Uterus (tissue), 2 donors: ENCODE measurements around the gene TRIM8.

Experiments used
- POLR2A ChIP-seq, 2 donors: fragments of 450-650 bp; IDR thresholded peaks; one replicate each; pipeline ENCODE4 v1.6.1; 2016; ENCODE audit warnings: antibody characterized with exemption in 2 of 2, mild to moderate bottlenecking in 1 of 2, moderate library complexity in 1 of 2
- TF ChIP-seq, protein P1 (sequence below), 4 experiments: fragments of 200-600 bp in 2 of 4; fragments of 450-650 bp in 2 of 4; sonication (generic) in 2 of 4; IDR thresholded peaks; one replicate each; pipeline ENCODE4 v1.5.1; 2016 to 2019; ENCODE audit warnings: antibody characterized with exemption in 4 of 4, mild to moderate bottlenecking in 2 of 4, moderate library complexity in 1 of 4

DNA sequence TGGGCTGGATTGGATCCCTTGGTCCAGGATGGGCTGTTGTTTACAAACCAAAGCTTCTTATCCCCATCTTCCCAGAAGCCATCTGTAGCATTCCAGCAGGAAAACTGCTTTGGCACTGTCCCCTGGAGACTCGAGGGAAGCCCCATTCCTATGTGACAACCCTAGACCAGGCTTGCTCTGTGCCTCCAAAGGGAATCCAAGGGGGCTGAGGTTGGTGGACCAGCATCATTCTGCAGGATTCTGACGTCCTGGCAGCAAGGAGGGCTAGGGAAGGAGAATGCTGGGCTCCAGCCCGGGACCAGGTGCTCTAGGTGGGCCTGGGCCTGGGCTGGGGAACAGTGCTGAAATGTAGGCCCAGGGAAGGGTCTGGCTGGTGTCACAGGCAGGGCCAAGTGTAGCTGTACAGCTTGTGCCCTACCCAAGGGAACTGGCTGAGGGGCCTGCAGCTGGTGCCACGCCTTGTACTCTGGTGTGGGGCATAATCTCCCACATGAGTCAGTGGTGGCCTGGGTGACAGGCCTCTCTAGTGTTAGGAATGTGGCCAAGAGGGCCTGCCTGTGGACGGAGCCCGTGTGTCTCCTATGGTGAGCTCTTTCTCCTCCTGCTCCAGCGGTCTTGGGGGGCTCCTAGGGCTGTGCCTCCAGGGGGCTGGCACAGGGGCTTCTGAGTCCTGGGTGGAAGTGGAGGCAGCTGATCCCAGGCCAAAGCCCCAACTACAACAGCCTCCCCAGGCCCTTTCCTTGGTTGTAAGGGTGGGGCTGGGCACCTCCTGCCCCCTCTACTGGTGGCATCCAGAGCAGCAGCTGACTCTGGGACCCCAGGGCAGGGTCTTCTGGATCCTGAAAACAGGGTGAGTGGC, 25.2 kb downstream of the TRIM8 start:
- TF ChIP-seq, protein P1, sequence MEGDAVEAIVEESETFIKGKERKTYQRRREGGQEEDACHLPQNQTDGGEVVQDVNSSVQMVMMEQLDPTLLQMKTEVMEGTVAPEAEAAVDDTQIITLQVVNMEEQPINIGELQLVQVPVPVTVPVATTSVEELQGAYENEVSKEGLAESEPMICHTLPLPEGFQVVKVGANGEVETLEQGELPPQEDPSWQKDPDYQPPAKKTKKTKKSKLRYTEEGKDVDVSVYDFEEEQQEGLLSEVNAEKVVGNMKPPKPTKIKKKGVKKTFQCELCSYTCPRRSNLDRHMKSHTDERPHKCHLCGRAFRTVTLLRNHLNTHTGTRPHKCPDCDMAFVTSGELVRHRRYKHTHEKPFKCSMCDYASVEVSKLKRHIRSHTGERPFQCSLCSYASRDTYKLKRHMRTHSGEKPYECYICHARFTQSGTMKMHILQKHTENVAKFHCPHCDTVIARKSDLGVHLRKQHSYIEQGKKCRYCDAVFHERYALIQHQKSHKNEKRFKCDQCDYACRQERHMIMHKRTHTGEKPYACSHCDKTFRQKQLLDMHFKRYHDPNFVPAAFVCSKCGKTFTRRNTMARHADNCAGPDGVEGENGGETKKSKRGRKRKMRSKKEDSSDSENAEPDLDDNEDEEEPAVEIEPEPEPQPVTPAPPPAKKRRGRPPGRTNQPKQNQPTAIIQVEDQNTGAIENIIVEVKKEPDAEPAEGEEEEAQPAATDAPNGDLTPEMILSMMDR (IDR thresholded peaks at IDR 0.05) = no peak
- TF ChIP-seq POLR2A (IDR thresholded peaks at IDR 0.05) = no peak
